Gastroesophageal sphincter (tissue), 4 donors: ENCODE data around the gene RBM48. TPM values are rescaled to one million over a fixed set of nuclear protein-coding genes. Genes with fewer than 3 reads are reported as not detected.

Experiments used
- ATAC-seq: fragments of 150-250 bp; one replicate; pipeline ENCODE4 v1.9.1; 2016; ENCODE audit warnings: mild to moderate bottlenecking, moderate library complexity
- H3K27ac ChIP-seq, 4 donors: fragments of 200-600 bp; sonication (generic) in 3 of 4; 1 replicate in 3 of 4; 2 replicates in 1 of 4; pipeline ENCODE4 v1.5.1; 2016 to 2019
- H3K27me3 ChIP-seq: fragments of 200-600 bp; sonication (generic); one replicate; pipeline ENCODE4 v1.5.1; 2019
- H3K36me3 ChIP-seq, 2 donors: fragments of 200-600 bp; sonication (generic); one replicate each; pipeline ENCODE4 v1.5.1; 2019; ENCODE audit warnings: control low read depth in 1 of 2
- H3K4me1 ChIP-seq, 3 donors: fragments of 200-600 bp; sonication (generic); 1 replicate in 2 of 3; 2 replicates in 1 of 3; pipeline ENCODE4 v1.5.1; 2016 to 2019; ENCODE audit warnings: control low read depth in 2 of 3
- H3K4me3 ChIP-seq, 2 donors: fragments of 200-600 bp; sonication (generic); one replicate each; pipeline ENCODE4 v1.5.1; 2019; ENCODE audit warnings: mild to moderate bottlenecking in 1 of 2, moderate library complexity in 1 of 2
- H3K9me3 ChIP-seq, 3 donors: fragments of 200-600 bp; sonication (generic); one replicate each; pipeline ENCODE4 v1.5.1; 2017 to 2019; ENCODE audit warnings: control low read depth in 2 of 3
- EP300 ChIP-seq: sonication (generic); formaldehyde crosslinking; IDR thresholded peaks from one replicate; pipeline ENCODE4 v1.6.1; 2017; ENCODE audit warnings: antibody characterized with exemption, mild to moderate bottlenecking
- POLR2A ChIP-seq, 2 donors: fragments of 450-650 bp; IDR thresholded peaks; one replicate each; pipeline ENCODE4 v1.6.1; 2017; ENCODE audit warnings: antibody characterized with exemption in 2 of 2, mild to moderate bottlenecking in 2 of 2, moderate library complexity in 1 of 2
- POLR2AphosphoS5 ChIP-seq: sonication (generic); formaldehyde crosslinking; IDR thresholded peaks from one replicate; pipeline ENCODE4 v1.6.1; 2017; ENCODE audit warnings: antibody characterized with exemption
- WGBS, 2 donors: methylation state at CpG; one replicate each; pipeline ENCODE4 v1.1.5; 2018; ENCODE audit warnings: low coverage in 1 of 2; 5-methylcytosine and 5-hydroxymethylcytosine counted together
- total RNA-seq, 4 donors: library from RNA; depleted of rRNA; stranded (reverse); fragments of >200 nt; gene quantifications; one replicate each; pipeline ENCODE4 v1.1.0, GENCODE V29; 2016
- TF ChIP-seq, protein P1 (sequence below), 4 experiments: fragments of 200-600 bp in 2 of 4; fragments of 450-650 bp in 2 of 4; sonication (generic) in 1 of 4; IDR thresholded peaks; one replicate each; pipeline ENCODE4 v1.5.1; 2017 to 2019; ENCODE audit warnings: antibody characterized with exemption in 4 of 4, mild to moderate bottlenecking in 2 of 4, moderate library complexity in 2 of 4

The RBM48 gene
- total RNA-seq, 4 donors from 2014 or later = 6.6 to 19.6 (median 10.8) TPM

DNA sequence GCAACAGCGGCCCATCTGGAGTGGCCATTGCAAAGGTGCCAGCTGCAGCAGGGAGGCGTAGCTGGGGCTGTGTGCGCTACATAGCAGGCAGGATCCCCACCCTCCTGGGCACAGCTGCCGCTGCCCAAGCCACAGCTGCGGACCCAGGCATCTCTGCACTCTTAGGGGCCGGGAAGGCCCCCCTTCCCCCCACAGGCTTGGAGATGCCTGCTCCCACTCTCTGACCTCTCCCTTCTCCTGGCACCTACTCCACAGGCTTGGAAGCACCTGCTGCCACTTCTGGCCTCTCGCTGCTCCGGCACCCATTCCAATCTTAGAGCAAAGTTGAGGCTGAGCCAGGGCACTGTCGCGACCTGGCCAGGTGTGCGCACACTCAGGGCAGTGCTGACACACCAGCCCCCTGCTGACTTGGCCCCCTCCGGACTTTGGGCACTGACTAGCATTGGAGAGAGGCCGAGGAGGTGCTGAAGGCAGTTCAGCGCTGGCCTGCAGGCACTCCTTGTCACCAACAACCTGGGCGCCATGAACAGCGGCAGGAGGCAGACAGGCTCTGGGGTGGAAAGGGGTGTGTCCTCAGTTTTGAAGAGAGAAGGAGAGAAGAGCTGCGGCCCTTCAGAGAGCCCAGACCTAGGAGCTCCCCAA lies 18.4 kb downstream of the RBM48 start:
- WGBS, 2 donors = 92% methylated on average over 5 of the region's 17 CpGs; no CpG with 5 or more reads in 1 of the 2 donors
- no peak overlapping the region for H3K27ac ChIP-seq
- ATAC-seq = no peak
- no peaks in the 10 kb centered on the region for H3K9me3 ChIP-seq
- no peak for TF ChIP-seq EP300
- TF ChIP-seq POLR2AphosphoS5 = no peak
- TF ChIP-seq POLR2A (IDR thresholded peaks at IDR 0.05) = no peak
- TF ChIP-seq, protein P1, sequence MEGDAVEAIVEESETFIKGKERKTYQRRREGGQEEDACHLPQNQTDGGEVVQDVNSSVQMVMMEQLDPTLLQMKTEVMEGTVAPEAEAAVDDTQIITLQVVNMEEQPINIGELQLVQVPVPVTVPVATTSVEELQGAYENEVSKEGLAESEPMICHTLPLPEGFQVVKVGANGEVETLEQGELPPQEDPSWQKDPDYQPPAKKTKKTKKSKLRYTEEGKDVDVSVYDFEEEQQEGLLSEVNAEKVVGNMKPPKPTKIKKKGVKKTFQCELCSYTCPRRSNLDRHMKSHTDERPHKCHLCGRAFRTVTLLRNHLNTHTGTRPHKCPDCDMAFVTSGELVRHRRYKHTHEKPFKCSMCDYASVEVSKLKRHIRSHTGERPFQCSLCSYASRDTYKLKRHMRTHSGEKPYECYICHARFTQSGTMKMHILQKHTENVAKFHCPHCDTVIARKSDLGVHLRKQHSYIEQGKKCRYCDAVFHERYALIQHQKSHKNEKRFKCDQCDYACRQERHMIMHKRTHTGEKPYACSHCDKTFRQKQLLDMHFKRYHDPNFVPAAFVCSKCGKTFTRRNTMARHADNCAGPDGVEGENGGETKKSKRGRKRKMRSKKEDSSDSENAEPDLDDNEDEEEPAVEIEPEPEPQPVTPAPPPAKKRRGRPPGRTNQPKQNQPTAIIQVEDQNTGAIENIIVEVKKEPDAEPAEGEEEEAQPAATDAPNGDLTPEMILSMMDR (IDR thresholded peaks at IDR 0.05) = no peak
- peaks cover 5% of the 10 kb centered on the region for H3K27me3 ChIP-seq
- no peaks in the 10 kb centered on the region for H3K4me1 ChIP-seq
- no peak overlapping the region for H3K4me3 ChIP-seq
- H3K36me3 ChIP-seq = no peaks in the 10 kb centered on the region

DNA sequence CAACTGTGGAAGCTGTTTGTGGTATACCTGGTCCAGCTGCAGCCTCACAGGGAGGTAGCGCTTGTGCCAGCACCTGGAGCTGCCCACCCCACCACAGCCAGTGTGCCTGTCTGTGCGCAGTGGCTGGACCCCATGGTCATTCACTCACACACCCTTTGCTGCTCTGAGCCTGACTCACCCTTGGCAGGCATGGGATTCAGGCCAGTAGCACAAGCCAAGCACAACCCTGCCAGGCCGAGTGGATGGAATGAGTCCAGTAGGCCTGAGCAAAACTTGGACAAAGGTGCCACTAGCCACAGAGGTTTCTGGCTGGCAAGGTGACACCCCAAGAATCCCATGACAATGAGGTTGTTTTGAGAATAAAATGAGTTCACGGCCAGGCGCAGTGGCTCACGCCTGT lies 19.0 kb downstream of the RBM48 start:
- H3K4me1 ChIP-seq = no peaks in the 10 kb centered on the region
- peaks cover 5% of the 10 kb centered on the region for H3K27me3 ChIP-seq
- no peak overlapping the region for H3K4me3 ChIP-seq
- no peaks in the 10 kb centered on the region for H3K9me3 ChIP-seq
- no peak for ATAC-seq
- WGBS, 2 donors = 93% methylated on average over 3 of the region's 6 CpGs; no CpG with 5 or more reads in 1 of the 2 donors
- H3K36me3 ChIP-seq = no peaks in the 10 kb centered on the region
- TF ChIP-seq POLR2A (IDR thresholded peaks at IDR 0.05) (no peak), EP300 (no peak)
- TF ChIP-seq, protein P1 (IDR thresholded peaks at IDR 0.05) = no peak
- H3K27ac ChIP-seq = no peak overlapping the region

DNA sequence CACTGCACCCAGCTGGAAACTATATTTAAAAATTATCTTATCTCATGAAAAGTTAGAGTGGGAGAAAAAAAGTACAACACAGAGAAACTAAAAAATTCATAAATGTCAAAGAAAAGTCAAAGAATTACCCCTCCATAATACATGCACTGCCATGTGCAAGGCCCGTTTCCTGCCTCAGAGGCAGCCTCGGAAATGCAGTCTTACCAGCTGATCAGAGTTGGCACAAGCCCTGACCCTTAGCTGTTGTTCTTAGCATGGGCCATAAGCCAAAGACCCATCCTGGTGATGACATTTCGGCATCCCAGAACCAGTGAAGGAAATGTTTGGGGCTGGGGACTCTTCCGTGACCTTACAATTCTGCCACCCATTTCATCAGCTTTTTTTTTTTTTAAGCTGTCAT lies 21.6 kb downstream of the RBM48 start:
- no peak for ATAC-seq
- Histone ChIP-seq H3K27me3 (peaks cover 5% of the 10 kb centered on the region), H3K27ac (no peak overlapping the region), H3K36me3 (no peaks in the 10 kb centered on the region), H3K4me1 (no peaks in the 10 kb centered on the region), H3K4me3 (no peak overlapping the region), H3K9me3 (no peaks in the 10 kb centered on the region)
- TF ChIP-seq EP300 (no peak), POLR2AphosphoS5 (no peak), POLR2A (IDR thresholded peaks at IDR 0.05) (no peak)
- TF ChIP-seq, protein P1 (IDR thresholded peaks at IDR 0.05) = no peak
- WGBS, 2 donors = 68 to 72% methylated on average over 3 to 4 of the region's 4 CpGs

DNA sequence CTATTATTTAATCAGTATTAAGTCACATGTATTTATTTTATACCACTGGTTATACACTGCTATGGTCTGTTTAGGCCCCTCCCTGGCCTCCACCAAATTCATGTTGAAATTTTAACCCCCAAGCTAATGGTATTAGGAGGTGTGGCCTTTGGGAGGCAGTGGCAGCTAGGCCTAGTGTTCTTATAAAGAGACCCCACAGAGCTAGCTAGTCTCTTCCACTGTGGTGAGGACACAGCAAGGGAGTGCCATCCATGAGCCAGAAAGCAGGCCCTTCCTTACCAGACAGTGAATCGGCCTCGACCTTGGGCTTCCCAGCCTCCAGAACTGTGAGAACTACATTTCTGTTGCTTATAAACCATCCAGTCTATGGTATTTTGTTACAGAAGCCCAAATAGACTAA lies 28.7 kb downstream of the RBM48 start:
- no peaks in the 10 kb centered on the region for H3K9me3 ChIP-seq
- H3K4me3 ChIP-seq = no peak overlapping the region
- peaks cover 0 to 31% of the 10 kb centered on the region in 2 donors for H3K36me3 ChIP-seq
- no peak for ATAC-seq
- H3K27me3 ChIP-seq = no peaks in the 10 kb centered on the region
- no peak for TF ChIP-seq EP300
- no peak for TF ChIP-seq POLR2A (IDR thresholded peaks at IDR 0.05)
- no peak for TF ChIP-seq POLR2AphosphoS5
- TF ChIP-seq, protein P1 (IDR thresholded peaks at IDR 0.05) = no peak
- WGBS, 2 donors = 100% methylated on average over 2 of the region's 2 CpGs; no CpG with 5 or more reads in 1 of the 2 donors
- H3K4me1 ChIP-seq = no peaks in the 10 kb centered on the region
- H3K27ac ChIP-seq = no peak overlapping the region

DNA sequence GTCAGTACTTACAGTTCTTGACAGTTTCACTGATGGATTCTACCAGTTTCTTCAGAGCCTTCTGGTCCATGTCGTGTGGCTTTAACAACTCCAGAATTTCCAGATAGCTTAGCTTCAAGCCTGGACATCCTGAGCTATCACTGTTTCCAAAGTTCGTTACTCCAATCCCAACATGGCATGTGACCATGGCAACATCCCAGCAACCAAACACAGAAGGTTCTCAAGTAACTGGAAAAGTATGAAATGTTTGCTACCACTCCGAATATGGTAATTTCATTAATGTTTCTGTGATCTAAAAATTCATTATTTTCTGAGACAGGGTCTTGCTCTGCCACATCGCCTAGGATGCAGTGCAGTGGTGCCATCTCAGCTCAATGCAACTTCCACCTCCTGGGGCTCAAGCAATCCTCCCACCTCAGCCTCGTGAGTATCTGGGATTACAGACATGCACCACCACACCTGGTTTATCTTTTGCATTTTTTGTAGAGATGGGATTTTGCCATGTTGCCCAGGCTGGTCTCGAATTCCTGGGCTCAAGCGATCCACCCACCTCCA lies 29.3 kb downstream of the RBM48 start:
- H3K27ac ChIP-seq = no peak overlapping the region
- no peaks in the 10 kb centered on the region for H3K4me1 ChIP-seq
- H3K27me3 ChIP-seq = no peaks in the 10 kb centered on the region
- ATAC-seq = no peak
- TF ChIP-seq, protein P1 (IDR thresholded peaks at IDR 0.05) = no peak
- TF ChIP-seq POLR2A (IDR thresholded peaks at IDR 0.05) (no peak), EP300 (no peak), POLR2AphosphoS5 (no peak)
- no peak overlapping the region for H3K4me3 ChIP-seq
- H3K36me3 ChIP-seq = peaks cover 0 to 38% of the 10 kb centered on the region in 2 donors
- 74 to 76% methylated on average over 4 to 7 of the region's 7 CpGs for WGBS, 2 donors
- H3K9me3 ChIP-seq = no peaks in the 10 kb centered on the region
